Heart right ventricle (tissue), 16 donors: ENCODE results near the gene DCST2. TPM values are rescaled to one million over a fixed set of nuclear protein-coding genes. Genes with fewer than 3 reads are reported as not detected.

Source experiments
- ATAC-seq, 8 donors: fragments of 200-7000 bp; cut with Tn5 transposase; one replicate each; pipeline ENCODE4 v1.9.1; 2020; ENCODE audit warnings: mild to moderate bottlenecking in 8 of 8, moderate library complexity in 8 of 8, moderate number of reproducible peaks in 1 of 8
- DNase-seq, 2 donors: peaks; one replicate each; pipeline ENCODE4 v3.0.0-alpha.2; 2020
- H3K27ac ChIP-seq, 10 donors: fragments of 200-600 bp; sonication (generic) in 2 of 10; one replicate each; pipeline versions ENCODE4 v1.5.0 to v1.8.0; 2020 to 2022; ENCODE audit warnings: mild to moderate bottlenecking in 3 of 10
- H3K27me3 ChIP-seq, 7 donors: fragments of 200-600 bp; one replicate each; pipeline ENCODE4 v1.8.0; 2021 to 2022; ENCODE audit warnings: mild to moderate bottlenecking in 2 of 7
- H3K36me3 ChIP-seq, 9 donors: fragments of 200-600 bp; sonication (generic) in 1 of 9; one replicate each; pipeline versions ENCODE4 v1.5.0 to v1.8.0; 2020 to 2022; ENCODE audit warnings: mild to moderate bottlenecking in 2 of 9
- H3K4me1 ChIP-seq, 9 donors: fragments of 200-600 bp; sonication (generic) in 1 of 9; one replicate each; pipeline versions ENCODE4 v1.5.0 to v1.8.0; 2020 to 2022; ENCODE audit warnings: mild to moderate bottlenecking in 4 of 9
- H3K4me3 ChIP-seq, 10 donors: fragments of 200-600 bp; sonication (generic) in 2 of 10; one replicate each; pipeline versions ENCODE4 v1.5.0 to v1.8.0; 2020 to 2022; ENCODE audit warnings: mild to moderate bottlenecking in 7 of 10, moderate library complexity in 2 of 10
- H3K9me3 ChIP-seq, 11 donors: fragments of 200-600 bp in 10 of 11; sonication (generic) in 2 of 11; one replicate each; pipeline versions ENCODE4 v1.5.0 to v1.8.0; 2013 to 2022; ENCODE audit warnings: mild to moderate bottlenecking in 2 of 11, control low read depth in 1 of 11, moderate library complexity in 1 of 11
- CTCF ChIP-seq, 9 donors: fragments of 200-600 bp; sonication (generic) in 2 of 9; IDR thresholded peaks; one replicate each; pipeline versions ENCODE4 v1.5.0 to v1.8.0; 2021 to 2022; ENCODE audit warnings: antibody characterized with exemption in 9 of 9, mild to moderate bottlenecking in 5 of 9, moderate library complexity in 1 of 9
- WGBS, 2 donors: extraction: QIAGEN DNeasy Blood & Tissue Kit; methylation state at CpG; one replicate each; pipeline ENCODE4 v1.1.7; 2013; ENCODE audit warnings: inconsistent platforms in 1 of 2; 5-methylcytosine and 5-hydroxymethylcytosine counted together
- intact Hi-C, 10 donors: fragments of 100-400 bp; cut with DNase I; formaldehyde crosslinking; loops; one replicate each; pipeline versions ENCODE4 v1.11.1 to v1.14.2; 2022
- polyA plus RNA-seq, 2 donors: library from polyadenylated mRNA; stranded (reverse); fragments of 200-250 nt; gene quantifications; one replicate each; pipeline ENCODE4 v1.2.3, GENCODE V29; 2013
- total RNA-seq, 10 donors: library from RNA; stranded (reverse); fragmentation: NEBNext Ultra II Directional in 3 of 10; extraction: Animal tissue kit (Norgen Biotek cat#: 25700) in 3 of 10; gene quantifications; one replicate each; pipeline versions ENCODE4 v1.2.1 to v1.2.4, GENCODE V29; 2021 to 2023
- donor health status: Arrhythmogenic right ventricular cardiomyopathy.
- donor health status: ischemic (EF 13 %, LVEDD 7.1; RV severe dilation, severe dysfunction).
- donor health status: healthy with polysubstance abuse.
- donor health status: DM: no; HTN: yes; CAD: no.
- donor health status: DM: no; HTN: no; CAD: no.
- donor health status: ischemic (EF 25% LVEDD 6.9; RV normal size, moderate dysfunction).
- donor health status: ischemic (EF 25% LVEDD 5.7; RV mildly dilated, moderate dysfunction).
- donor health status: healthy.
- donor health status: DM: yes; HTN: yes; CAD: no.
- donor health status: Ischemic cardiomyopathy.
- donor health status: ischemic (EF 35%, LVEDD 5.7; RV mildly dilated, moderate dysfunction).
- donor health status: nonischemic (EF 11% LVEDD 7.7; RV severe dilation, severe dysfunction).
- donor health status: DM: yes; HTN: yes; CAD: no.
- donor health status: PGD.
- donor health status: ischemic (EF 29% LVEDD 5.4; RV normal size, mild dysfunction).
- donor health status: nonischemic (EF 23%, LVEDD 6.1; RV moderate dilation, normal function).

Gene DCST2
- total and polyA plus RNA-seq, 12 donors, result 0.15 to 1.8 (median 0.32) TPM; not detected in 1

DNA sequence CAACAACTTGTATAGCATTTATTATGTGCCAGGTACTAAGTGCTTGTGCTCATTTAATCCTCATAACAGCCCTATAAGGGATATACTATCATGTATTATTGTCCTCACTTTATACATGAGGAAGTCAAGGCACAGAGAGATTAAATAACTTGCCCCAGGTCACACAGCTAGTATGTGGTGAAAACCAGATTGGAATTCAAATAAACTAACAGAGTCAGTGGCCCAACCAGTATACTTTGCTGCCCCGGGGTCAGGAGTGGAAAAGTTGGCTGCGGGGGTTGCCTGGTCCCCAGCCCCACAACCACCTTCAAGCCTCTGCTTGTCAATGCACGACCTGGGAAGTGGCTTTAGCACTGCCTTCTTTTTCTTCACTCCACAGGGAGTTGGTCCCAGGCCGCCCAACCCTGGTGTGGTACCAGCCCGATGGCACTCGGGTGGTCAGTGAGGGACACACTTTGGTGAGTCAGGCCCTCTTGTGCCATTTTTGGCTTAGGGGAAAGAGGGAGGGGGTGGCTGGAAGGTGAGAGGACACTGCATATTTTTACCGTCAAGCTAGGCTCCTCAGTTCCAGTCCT lies 20.0 kb upstream of the DCST2 start:
- peak overlapping the region in 9 of 10 donors; percentile 8 to 97 (median 88) for H3K27ac ChIP-seq
- H3K36me3 ChIP-seq, result peaks cover 0 to 55% (median 36%) of the 10 kb centered on the region in 9 donors

GRCh38 chr1:155052439-155053395 lies 19.1 kb upstream of the DCST2 start:
- Histone ChIP-seq H3K4me1 (peaks cover 12 to 45% (median 27%) of the 10 kb centered on the region in 9 donors), H3K27ac (peak overlapping the region; percentile 53 to 98 (median 92)), H3K36me3 (peaks cover 0 to 46% (median 28%) of the 10 kb centered on the region in 9 donors), H3K4me3 (peak overlapping the region in 9 of 10 donors; percentile 51 to 98 (median 84)), H3K27me3 (no peaks in the 10 kb centered on the region), H3K9me3 (no peaks in the 10 kb centered on the region)
- DNase-seq (peak; percentile 62 to 85), ATAC-seq (peak; percentile 14 to 80 (median 60))
- 43 to 61% methylated on average over 12 of the region's 12 CpGs for WGBS, 2 donors
- TF ChIP-seq CTCF (IDR thresholded peaks at IDR 0.05), result peak in 4 of 9 donors; percentile 20 to 47 (median 36)
- intact Hi-C loops, result loop anchor here in 3 of 10 donors (5.0 to 10.0 kb wide), 6 partner anchors 35 to 568 kb away; partner anchors contain the start of genes CKS1B (in 2 of the 3), SHC1 (in 2 of the 3), PBXIP1 (in 1 of the 3) and ZBTB7B (in 1 of the 3)

More for the DNA sequence above, 20.0 kb upstream of the DCST2 start:
- H3K27me3 ChIP-seq, result no peaks in the 10 kb centered on the region
- DNase-seq (no peak), ATAC-seq (no peak)
- no peaks in the 10 kb centered on the region for H3K9me3 ChIP-seq
- WGBS, 2 donors, result 79 to 81% methylated on average over 7 of the region's 7 CpGs
- no peak for TF ChIP-seq CTCF (IDR thresholded peaks at IDR 0.05)
- H3K4me3 ChIP-seq, result peak overlapping the region in 6 of 10 donors; percentile 20 to 91 (median 80)
- intact Hi-C loops, result loop anchor here in 3 of 10 donors (5.0 to 10.0 kb wide), 6 partner anchors 36 to 569 kb away; partner anchors contain the start of genes CKS1B (in 2 of the 3), SHC1 (in 2 of the 3), PBXIP1 (in 1 of the 3) and ZBTB7B (in 1 of the 3)
- H3K4me1 ChIP-seq, result peaks cover 12 to 46% (median 27%) of the 10 kb centered on the region in 9 donors

- Histone ChIP-seq H3K27me3 (no peaks in the 10 kb centered on the region), H3K27ac (peak overlapping the region; percentile 53 to 98 (median 94)), H3K4me3 (peak overlapping the region; percentile 51 to 98 (median 84)), H3K9me3 (no peaks in the 10 kb centered on the region), H3K36me3 (peaks cover 0 to 38% (median 20%) of the 10 kb centered on the region in 9 donors), H3K4me1 (peaks cover 12 to 45% (median 27%) of the 10 kb centered on the region in 9 donors)
- no peak for TF ChIP-seq CTCF (IDR thresholded peaks at IDR 0.05)
- peak; percentile 71 to 79 for DNase-seq
- intact Hi-C loops, result loop anchor here in 4 of 10 donors (2.0 to 10.0 kb wide), 7 partner anchors 33 to 567 kb away; partner anchors contain the start of genes CKS1B (in 2 of the 4), SHC1 (in 2 of the 4), PBXIP1 (in 1 of the 4) and ZBTB7B (in 1 of the 4)
- peak; percentile 41 to 79 (median 64) for ATAC-seq
- 3 to 5% methylated on average over 25 to 27 of the region's 27 CpGs for WGBS, 2 donors
Measured at GRCh38 chr1:155051777-155052398, 18.3 kb upstream of the DCST2 start.
